ENCODE data around the gene OLA1. TPM values are rescaled to one million over a fixed set of nuclear protein-coding genes. Genes with fewer than 3 reads are reported as not detected.

Gene OLA1
- polyA plus RNA-seq, 1 of the 3 experiments (the other 2 are of a cell fraction), result 46.9 TPM

- TF ChIP-seq, protein P1, sequence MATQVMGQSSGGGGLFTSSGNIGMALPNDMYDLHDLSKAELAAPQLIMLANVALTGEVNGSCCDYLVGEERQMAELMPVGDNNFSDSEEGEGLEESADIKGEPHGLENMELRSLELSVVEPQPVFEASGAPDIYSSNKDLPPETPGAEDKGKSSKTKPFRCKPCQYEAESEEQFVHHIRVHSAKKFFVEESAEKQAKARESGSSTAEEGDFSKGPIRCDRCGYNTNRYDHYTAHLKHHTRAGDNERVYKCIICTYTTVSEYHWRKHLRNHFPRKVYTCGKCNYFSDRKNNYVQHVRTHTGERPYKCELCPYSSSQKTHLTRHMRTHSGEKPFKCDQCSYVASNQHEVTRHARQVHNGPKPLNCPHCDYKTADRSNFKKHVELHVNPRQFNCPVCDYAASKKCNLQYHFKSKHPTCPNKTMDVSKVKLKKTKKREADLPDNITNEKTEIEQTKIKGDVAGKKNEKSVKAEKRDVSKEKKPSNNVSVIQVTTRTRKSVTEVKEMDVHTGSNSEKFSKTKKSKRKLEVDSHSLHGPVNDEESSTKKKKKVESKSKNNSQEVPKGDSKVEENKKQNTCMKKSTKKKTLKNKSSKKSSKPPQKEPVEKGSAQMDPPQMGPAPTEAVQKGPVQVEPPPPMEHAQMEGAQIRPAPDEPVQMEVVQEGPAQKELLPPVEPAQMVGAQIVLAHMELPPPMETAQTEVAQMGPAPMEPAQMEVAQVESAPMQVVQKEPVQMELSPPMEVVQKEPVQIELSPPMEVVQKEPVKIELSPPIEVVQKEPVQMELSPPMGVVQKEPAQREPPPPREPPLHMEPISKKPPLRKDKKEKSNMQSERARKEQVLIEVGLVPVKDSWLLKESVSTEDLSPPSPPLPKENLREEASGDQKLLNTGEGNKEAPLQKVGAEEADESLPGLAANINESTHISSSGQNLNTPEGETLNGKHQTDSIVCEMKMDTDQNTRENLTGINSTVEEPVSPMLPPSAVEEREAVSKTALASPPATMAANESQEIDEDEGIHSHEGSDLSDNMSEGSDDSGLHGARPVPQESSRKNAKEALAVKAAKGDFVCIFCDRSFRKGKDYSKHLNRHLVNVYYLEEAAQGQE (IDR thresholded peaks at IDR 0.05; ENCODE audit: low read depth, low read length), result no peak
- TF ChIP-seq TEAD4 (IDR thresholded peaks at IDR 0.05; ENCODE audit: borderline replicate concordance, insufficient read depth), result no peak
Observed at GRCh38 chr2:174243812-174244211, 4.5 kb downstream of the OLA1 start (continued).

DNA sequence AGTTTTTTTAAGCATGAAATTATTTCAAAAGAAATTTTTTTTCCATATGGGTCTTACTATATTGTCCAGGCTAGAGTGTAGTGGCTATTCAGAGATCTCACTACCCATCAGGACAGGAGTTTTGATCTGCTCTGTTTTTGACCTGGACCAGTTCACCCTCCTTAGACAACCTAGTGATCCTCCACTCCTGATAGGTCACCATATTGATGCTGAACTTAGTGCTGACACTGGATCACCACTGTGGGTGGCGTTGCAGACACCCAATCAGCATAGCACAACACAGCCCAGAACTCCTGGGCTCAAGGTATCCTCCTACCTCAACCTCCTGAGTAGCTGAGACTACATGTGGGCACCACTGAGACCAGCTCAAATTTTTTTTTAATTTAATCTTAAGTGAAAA lies 8.2 kb downstream of the OLA1 start:
- H3K79me2 ChIP-seq (ENCODE audit: insufficient read depth), result peaks cover 98% of the 10 kb centered on the region
- WGBS (ENCODE audit: low lambda C conversion rate), result 100% methylated on average over 1 of the region's 1 CpG
- no peaks in the 10 kb centered on the region for H3F3A ChIP-seq (replicated peaks; ENCODE audit: insufficient read depth)
- TF ChIP-seq SMC3 (IDR thresholded peaks at IDR 0.05; ENCODE audit: low read depth, low read length) (no peak), CHD2 (IDR thresholded peaks at IDR 0.05; ENCODE audit: low read length, partially characterized antibody) (no peak), MEF2A (IDR thresholded peaks at IDR 0.05; ENCODE audit: borderline replicate concordance, low read depth) (no peak), IRF3 (IDR thresholded peaks at IDR 0.05; ENCODE audit: low read depth, low read length) (no peak), PBX3 (IDR thresholded peaks at IDR 0.05) (no peak), NFIC (IDR thresholded peaks at IDR 0.05; ENCODE audit: borderline replicate concordance) (no peak), ELF1 (IDR thresholded peaks at IDR 0.05) (no peak)
- H3K9ac ChIP-seq, result no peak overlapping the region
- no peak overlapping the region for H3K4me3 ChIP-seq (ENCODE audit: low read depth in 2 of 2, low read length in 1 of 2)
- H3K4me2 ChIP-seq, result no peak overlapping the region
- H2AFZ ChIP-seq (ENCODE audit: low read depth), result no peak overlapping the region
- DNase-seq, result no peak
- no peaks in the 10 kb centered on the region for H3K9me2 ChIP-seq
- H4K20me1 ChIP-seq (ENCODE audit: insufficient read depth), result peaks cover 20% of the 10 kb centered on the region
- peaks cover 16 to 17% of the 10 kb centered on the region in 2 experiments for H3K36me3 ChIP-seq (replicated peaks in 1 of 2; ENCODE audit: control insufficient read depth in 1 of 2, insufficient read depth in 2 of 2, low read length in 1 of 2)
- ChIA-PET CTCF (no interaction called here), POLR2A (no interaction called here)
- no peaks in the 10 kb centered on the region for H3K9me3 ChIP-seq
- no peaks in the 10 kb centered on the region for H3K27me3 ChIP-seq (ENCODE audit: insufficient read depth)
- no peak overlapping the region for H3K27ac ChIP-seq (ENCODE audit: low read depth in 2 of 2, low read length in 1 of 2)
- H3K4me1 ChIP-seq (ENCODE audit: control insufficient read depth in 1 of 2, insufficient read depth in 2 of 2, low read depth in 1 of 2, low read length in 1 of 2), result 0 out of 4 replicates have a peak, but pooled peaks cover 0 to 2% of the 10 kb centered on the region in 2 experiments

DNA sequence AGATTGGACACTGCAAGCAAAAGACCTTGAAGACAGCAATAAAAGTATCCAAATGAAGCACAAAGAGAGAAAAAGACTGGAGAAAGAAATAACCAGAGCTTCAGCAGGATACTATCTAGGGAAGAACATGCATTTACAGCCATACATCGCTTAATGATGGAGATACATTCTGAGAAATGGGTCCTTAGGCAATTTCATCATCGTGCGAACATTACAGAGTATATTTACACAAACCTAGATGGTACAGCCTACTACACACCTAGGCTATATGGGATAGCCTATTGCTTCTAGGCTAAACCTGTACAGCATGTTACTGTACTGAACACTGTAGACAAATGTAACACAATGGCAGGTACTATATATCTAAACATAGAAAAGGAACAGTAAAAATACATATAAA lies 11.9 kb downstream of the OLA1 start:
- Histone ChIP-seq H3K4me3 (ENCODE audit: low read depth in 2 of 2, low read length in 1 of 2) (no peak overlapping the region), H3K4me2 (no peak overlapping the region), H3K9ac (no peak overlapping the region), H3K27me3 (ENCODE audit: insufficient read depth) (no peaks in the 10 kb centered on the region), H3K79me2 (ENCODE audit: insufficient read depth) (peaks cover 99% of the 10 kb centered on the region), H3F3A (replicated peaks; ENCODE audit: insufficient read depth) (no peaks in the 10 kb centered on the region), H3K9me3 (no peaks in the 10 kb centered on the region), H3K36me3 (replicated peaks in 1 of 2; ENCODE audit: control insufficient read depth in 1 of 2, insufficient read depth in 2 of 2, low read length in 1 of 2) (peaks cover 0 to 9% of the 10 kb centered on the region in 2 experiments), H2AFZ (ENCODE audit: low read depth) (no peak overlapping the region), H3K4me1 (ENCODE audit: control insufficient read depth in 1 of 2, insufficient read depth in 2 of 2, low read depth in 1 of 2, low read length in 1 of 2) (no peaks in the 10 kb centered on the region), H3K27ac (ENCODE audit: low read depth in 2 of 2, low read length in 1 of 2) (no peak overlapping the region), H3K9me2 (no peaks in the 10 kb centered on the region), H4K20me1 (ENCODE audit: insufficient read depth) (peaks cover 18% of the 10 kb centered on the region)
- ChIA-PET CTCF (no interaction called here), POLR2A (interaction anchor here (1.6 kb wide), 1 partner anchor 12 kb away, joined by 3 read pairs; the partner anchor contains the start of gene OLA1)
- DNase-seq, result no peak
- WGBS (ENCODE audit: low lambda C conversion rate), result 97% methylated on average over 3 of the region's 3 CpGs
- TF ChIP-seq CHD2 (IDR thresholded peaks at IDR 0.05; ENCODE audit: low read length, partially characterized antibody), result no peak
- no peak for TF ChIP-seq GABPA (IDR thresholded peaks at IDR 0.05; ENCODE audit: low read depth)
- no peak for TF ChIP-seq SMC3 (IDR thresholded peaks at IDR 0.05; ENCODE audit: low read depth, low read length)
- no peak for TF ChIP-seq JUND (IDR thresholded peaks at IDR 0.05)
- TF ChIP-seq RAD21 (IDR thresholded peaks at IDR 0.05; ENCODE audit: low read length), result no peak
- TF ChIP-seq, protein P1 (IDR thresholded peaks at IDR 0.05; ENCODE audit: low read depth, low read length), result no peak
- TF ChIP-seq EP300 (IDR thresholded peaks at IDR 0.05; ENCODE audit: borderline replicate concordance in 1 of 2, low read depth in 1 of 2, low read length in 1 of 2), result no peak
- no peak for TF ChIP-seq FOXJ3 (CRISPR knock-in tag; IDR thresholded peaks at IDR 0.05)
- TF ChIP-seq RCOR1 (IDR thresholded peaks at IDR 0.05; ENCODE audit: low read length), result no peak
